ENCODE data around the gene CD22.

GRCh38 chr19:35293808-35294207, 35.2 kb upstream of the CD22 start:
- TF ChIP-seq RFX5 (IDR thresholded peaks at IDR 0.05; ENCODE audit: low read depth, low read length): no peak
- TF ChIP-seq BHLHE40 (IDR thresholded peaks at IDR 0.05; ENCODE audit: low read depth, low read length): no peak
- TF ChIP-seq, protein P1, sequence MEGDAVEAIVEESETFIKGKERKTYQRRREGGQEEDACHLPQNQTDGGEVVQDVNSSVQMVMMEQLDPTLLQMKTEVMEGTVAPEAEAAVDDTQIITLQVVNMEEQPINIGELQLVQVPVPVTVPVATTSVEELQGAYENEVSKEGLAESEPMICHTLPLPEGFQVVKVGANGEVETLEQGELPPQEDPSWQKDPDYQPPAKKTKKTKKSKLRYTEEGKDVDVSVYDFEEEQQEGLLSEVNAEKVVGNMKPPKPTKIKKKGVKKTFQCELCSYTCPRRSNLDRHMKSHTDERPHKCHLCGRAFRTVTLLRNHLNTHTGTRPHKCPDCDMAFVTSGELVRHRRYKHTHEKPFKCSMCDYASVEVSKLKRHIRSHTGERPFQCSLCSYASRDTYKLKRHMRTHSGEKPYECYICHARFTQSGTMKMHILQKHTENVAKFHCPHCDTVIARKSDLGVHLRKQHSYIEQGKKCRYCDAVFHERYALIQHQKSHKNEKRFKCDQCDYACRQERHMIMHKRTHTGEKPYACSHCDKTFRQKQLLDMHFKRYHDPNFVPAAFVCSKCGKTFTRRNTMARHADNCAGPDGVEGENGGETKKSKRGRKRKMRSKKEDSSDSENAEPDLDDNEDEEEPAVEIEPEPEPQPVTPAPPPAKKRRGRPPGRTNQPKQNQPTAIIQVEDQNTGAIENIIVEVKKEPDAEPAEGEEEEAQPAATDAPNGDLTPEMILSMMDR (conservative IDR thresholded peaks at IDR 0.05; ENCODE audit: low read depth, low read length): no peak
- no peak for TF ChIP-seq MXI1 (IDR thresholded peaks at IDR 0.05; ENCODE audit: borderline replicate concordance, low read depth, low read length)
- no peak for TF ChIP-seq CEBPB (IDR thresholded peaks at IDR 0.05; ENCODE audit: low read depth, low read length)
- TF ChIP-seq ELK1 (IDR thresholded peaks at IDR 0.05; ENCODE audit: borderline replicate concordance, low read depth, low read length): no peak
- TF ChIP-seq POLR2A (IDR thresholded peaks at IDR 0.05; ENCODE audit: low read depth, low read length): no peak
- no peak for TF ChIP-seq MAZ (IDR thresholded peaks at IDR 0.05; ENCODE audit: borderline replicate concordance, low read depth, low read length)
- TF ChIP-seq USF2 (IDR thresholded peaks at IDR 0.05; ENCODE audit: low read depth, low read length): no peak
- no peak for TF ChIP-seq NFE2L2 (IDR thresholded peaks at IDR 0.05; ENCODE audit: low read depth, low read length)
- no peak for TF ChIP-seq SMC3 (IDR thresholded peaks at IDR 0.05; ENCODE audit: low read depth, low read length)
- no peak for TF ChIP-seq FOS (IDR thresholded peaks at IDR 0.05; ENCODE audit: low read depth, low read length)
- no peak for TF ChIP-seq RAD21 (IDR thresholded peaks at IDR 0.05; ENCODE audit: low read length)

Data from IMR-90 (cell line).